Endothelial cell of umbilical vein (primary cell): ENCODE data around the gene ILRUN. TPM values are rescaled to one million over a fixed set of nuclear protein-coding genes. Genes with fewer than 3 reads are reported as not detected.
"Not testable (repeated sequence)": the region's sequence is repeated elsewhere in the genome, so short reads cannot be mapped to it uniquely, and the experiment has no call there.

Source experiments
- BruUV-seq: library from RNA; stranded (reverse); fragments of 400-500 nt; replicated peaks from 2 replicates; lab custom pipeline; 2021; lab: Mats Ljungman, UMichigan
- CTCF ChIA-PET: fragments of 300-600, 350-600 bp; sonication (Branson Sonifier 250); formaldehyde crosslinking; loops from one replicate; lab custom pipeline; 2021; ENCODE audit warnings: antibody characterized with exemption, inconsistent platforms; lab: Charles Lee
- POLR2A ChIA-PET: fragments of 300-600, 350-600 bp; sonication (Branson Sonifier 250); formaldehyde crosslinking; loops from one replicate; lab custom pipeline; 2021; ENCODE audit warnings: antibody characterized with exemption, inconsistent platforms; lab: Charles Lee
- DNase-seq: peaks from one replicate; pipeline ENCODE4 v3.0.0-alpha.2; 2011; ENCODE audit warnings: low read depth, low spot score
- FAIRE-seq: peaks from 2 replicates; lab custom pipeline; 2011; peaks lifted over from hg19 to GRCh38; lab: Jason Lieb, UNC
- H2AFZ ChIP-seq: 2 replicates; pipeline ENCODE4 v1.6.0; 2012; ENCODE audit warnings: low read depth, low read length, control low read depth, inconsistent platforms
- H3K27ac ChIP-seq: 2 replicates; pipeline ENCODE4 v1.5.1; 2011; ENCODE audit warnings: low read depth, mild to moderate bottlenecking, control low read depth, low read length, moderate library complexity; ENCODE audit not compliant: insufficient read depth
- H3K27me3 ChIP-seq, 2 experiments: 2 replicates each; pipeline versions ENCODE4 v1.6.0 to v1.6.1; 2011; ENCODE audit warnings: low read length in 2 of 2, mixed read lengths in 1 of 2; ENCODE audit not compliant: control insufficient read depth in 2 of 2, insufficient read depth in 2 of 2
- H3K36me3 ChIP-seq, 2 experiments: 2 replicates in 1 of 2; 3 replicates in 1 of 2; pipeline ENCODE4 v1.5.1; 2011; ENCODE audit warnings: low read length in 2 of 2, mild to moderate bottlenecking in 1 of 2, moderate library complexity in 1 of 2; ENCODE audit not compliant: control insufficient read depth in 2 of 2, insufficient read depth in 2 of 2; ENCODE audit errors: extremely low read depth in 1 of 2
- H3K4me1 ChIP-seq: 3 replicates; pipeline ENCODE4 v1.5.1; 2011; ENCODE audit warnings: mild to moderate bottlenecking, low read length; ENCODE audit not compliant: control insufficient read depth, insufficient read depth; ENCODE audit errors: extremely low read depth
- H3K4me2 ChIP-seq: 2 replicates; pipeline ENCODE4 v1.6.1; 2011; ENCODE audit warnings: low read length, control low read depth, mixed read lengths; ENCODE audit not compliant: insufficient read depth
- H3K4me3 ChIP-seq, 3 experiments: fragments of 200-600 bp in 1 of 3; sonication (generic), shearing (Covaris generic) in 1 of 3; replicated peaks in 1 of 3; 2 replicates each; pipeline ENCODE4 v1.5.1; 2011 to 2016; ENCODE audit warnings: control low read depth in 3 of 3, low read length in 3 of 3, mild to moderate bottlenecking in 2 of 3, inconsistent platforms in 1 of 3, low read depth in 1 of 3, moderate library complexity in 1 of 3; ENCODE audit not compliant: insufficient read depth in 1 of 3
- H3K79me2 ChIP-seq: 2 replicates; pipeline ENCODE4 v1.6.0; 2012; ENCODE audit warnings: low read length, inconsistent platforms; ENCODE audit not compliant: control insufficient read depth, insufficient read depth
- H3K9ac ChIP-seq: replicated peaks from 2 replicates; pipeline ENCODE3; 2011; ENCODE audit warnings: low read length, control low read depth; ENCODE audit not compliant: insufficient read depth; ENCODE audit errors: extremely low read depth
- H3K9me1 ChIP-seq: replicated peaks from 3 replicates; pipeline ENCODE4 v1.6.0; 2011; ENCODE audit warnings: mild to moderate bottlenecking, low read length; ENCODE audit not compliant: control insufficient read depth, insufficient read depth; ENCODE audit errors: extremely low read depth
- H3K9me3 ChIP-seq: replicated peaks from 2 replicates; pipeline ENCODE4 v1.5.1; 2012; ENCODE audit warnings: low read length, inconsistent platforms; ENCODE audit not compliant: control insufficient read depth, insufficient read depth
- H4K20me1 ChIP-seq: replicated peaks from 2 replicates; pipeline ENCODE3; 2011; ENCODE audit warnings: mild to moderate bottlenecking, low read length; ENCODE audit not compliant: control insufficient read depth, insufficient read depth; ENCODE audit errors: extremely low read depth
- EZH2 ChIP-seq: IDR thresholded peaks from 2 replicates; pipeline ENCODE4 v1.6.1; 2012; ENCODE audit warnings: borderline replicate concordance, low read depth, mild to moderate bottlenecking, moderate library complexity, low read length, inconsistent platforms; ENCODE audit not compliant: severe bottlenecking
- FOS ChIP-seq: IDR thresholded peaks from 2 replicates; pipeline ENCODE4 v1.6.1; 2011; ENCODE audit warnings: mild to moderate bottlenecking, low read length, moderate library complexity, borderline replicate concordance; ENCODE audit not compliant: insufficient read depth
- MYC ChIP-seq: IDR thresholded peaks from one replicate; pipeline ENCODE4 v1.6.1; 2011; ENCODE audit warnings: mild to moderate bottlenecking, low read depth, low read length
- POLR2A ChIP-seq: IDR thresholded peaks from 2 replicates; pipeline ENCODE4 v1.6.1; 2012; ENCODE audit warnings: low read depth, mild to moderate bottlenecking, control low read depth, low read length
- POLR2AphosphoS5 ChIP-seq: IDR thresholded peaks from 2 replicates; pipeline ENCODE4 v1.6.1; 2012; ENCODE audit warnings: low read depth, mild to moderate bottlenecking, control low read depth, low read length, moderate library complexity; ENCODE audit not compliant: insufficient read depth
- dilution Hi-C: fragments of 300-500 bp; cut with MboI; formaldehyde crosslinking; loops from one replicate; pipeline ENCODE4 v1.15.0; 2019; ENCODE audit warnings: low sequenced_read_pairs; ENCODE audit not compliant: extremely low pct_ligation_motif_present
- intact Hi-C: fragments of 100-400 bp; cut with micrococcal nuclease; formaldehyde crosslinking; loops from one replicate; pipeline ENCODE4 v1.10.0; 2022
- polyA plus RNA-seq, 4 experiments: library from polyadenylated mRNA; depleted of rRNA in 3 of 4; stranded (reverse) in 3 of 4; unstranded in 1 of 4; fragments of >200 nt; gene quantifications; 2 replicates each; pipeline versions ENCODE4 v1.2.1 to v1.2.3, GENCODE V29; 2011 to 2012; ENCODE audit warnings: missing spikeins in 1 of 4
- total RNA-seq: library from RNA; stranded (reverse); gene quantifications from 2 replicates; pipeline ENCODE4 v1.2.3, GENCODE V29; 2021
- TF ChIP-seq, protein P1 (sequence below): IDR thresholded peaks from 2 replicates; pipeline ENCODE4 v1.6.1; 2011; ENCODE audit not compliant: insufficient read depth, insufficient read length

Gene ILRUN
- total and polyA plus RNA-seq, 2 donors (not counting 3 experiments of a cell fraction or from before 2014, with no cell fraction given) = 30.5 to 48.9 TPM

DNA sequence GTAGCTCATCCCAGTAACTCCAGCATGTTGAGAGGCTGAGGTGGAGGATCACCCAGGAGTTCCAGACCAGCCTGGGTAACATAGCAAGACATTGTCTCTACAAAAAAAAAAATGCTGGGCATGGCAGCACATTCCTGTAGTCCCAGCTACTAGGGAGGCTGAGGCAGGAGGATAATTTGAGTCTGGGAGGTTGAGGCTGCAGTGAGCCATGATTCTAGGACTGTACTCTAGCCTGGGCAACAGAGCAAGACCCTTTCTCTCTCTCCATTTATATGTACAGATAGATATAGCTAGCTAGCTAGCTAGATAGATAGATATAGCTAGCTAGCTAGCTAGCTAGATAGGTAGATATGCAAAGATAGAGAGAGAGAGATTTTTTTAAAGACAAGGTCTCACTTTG lies 20.4 kb downstream of the ILRUN start:
- H3K36me3 ChIP-seq = no peaks in the 10 kb centered on the region
- TF ChIP-seq EZH2 = no peak
- TF ChIP-seq, protein P1, sequence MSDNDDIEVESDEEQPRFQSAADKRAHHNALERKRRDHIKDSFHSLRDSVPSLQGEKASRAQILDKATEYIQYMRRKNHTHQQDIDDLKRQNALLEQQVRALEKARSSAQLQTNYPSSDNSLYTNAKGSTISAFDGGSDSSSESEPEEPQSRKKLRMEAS = no peak
- no peak for TF ChIP-seq POLR2A
- no peak for TF ChIP-seq POLR2AphosphoS5
- TF ChIP-seq FOS = no peak
- no peak for TF ChIP-seq MYC
- H3K4me1 ChIP-seq = peaks cover 27% of the 10 kb centered on the region
- no peaks in the 10 kb centered on the region for H4K20me1 ChIP-seq
- no TSS peak for BruUV-seq
- no peak overlapping the region for H3K4me3 ChIP-seq
- no peak overlapping the region for H3K27ac ChIP-seq
- no peak overlapping the region for H2AFZ ChIP-seq
- peaks cover 71% of the 10 kb centered on the region for H3K79me2 ChIP-seq
- H3K9me3 ChIP-seq = no peaks in the 10 kb centered on the region
- H3K27me3 ChIP-seq = no peaks in the 10 kb centered on the region
- no peak for FAIRE-seq
- dilution Hi-C loops (no loop called here), intact Hi-C loops (no loop called here)
- no peak overlapping the region for H3K4me2 ChIP-seq
- no peak for DNase-seq
- no peak overlapping the region for H3K9ac ChIP-seq
- no peaks in the 10 kb centered on the region for H3K9me1 ChIP-seq
- POLR2A ChIA-PET = interaction anchor here (0.6 kb wide), 1 partner anchor 65 kb away, joined by 5 read pairs; no protein-coding TSS in a partner anchor
- CTCF ChIA-PET = interaction anchor here (1.3 kb wide), 1 partner anchor 92 kb away, joined by 3 read pairs; no protein-coding TSS in a partner anchor

DNA sequence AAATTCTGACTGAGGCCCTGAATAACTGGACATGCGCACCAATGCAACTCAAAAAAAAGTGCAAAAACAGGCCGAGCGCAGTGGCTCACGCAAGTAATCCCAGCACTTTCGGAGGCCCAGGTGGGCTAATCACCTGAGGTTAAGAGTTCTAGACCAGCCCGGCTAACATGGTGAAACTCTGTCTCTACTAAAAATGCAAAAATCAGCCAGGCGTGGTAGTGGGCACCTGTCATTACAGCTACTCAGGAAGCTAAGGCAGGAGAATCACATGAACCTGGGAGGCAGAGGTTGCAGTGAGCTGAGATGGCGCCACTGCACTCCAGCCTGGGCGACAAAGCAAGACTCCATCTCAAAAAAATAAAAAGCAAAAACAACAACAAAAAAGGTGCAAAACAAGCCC lies 21.6 kb downstream of the ILRUN start:
- H3K9me3 ChIP-seq, H3K4me2 ChIP-seq, intact Hi-C loops, H3K4me3 ChIP-seq, BruUV-seq, H3K27ac ChIP-seq, H4K20me1 ChIP-seq, H3K27me3 ChIP-seq, H3K9ac ChIP-seq, H2AFZ ChIP-seq, FAIRE-seq, DNase-seq, H3K36me3 ChIP-seq, H3K9me1 ChIP-seq, dilution Hi-C loops, POLR2A ChIA-PET: not testable (repeated sequence)
- H3K4me1 ChIP-seq = peaks cover 22% of the 10 kb centered on the region
- CTCF ChIA-PET = interaction anchor here (1.3 kb wide), 1 partner anchor 94 kb away, joined by 3 read pairs; no protein-coding TSS in a partner anchor
- peaks cover 70% of the 10 kb centered on the region for H3K79me2 ChIP-seq
